ENCODE results near the gene PRKD3. TPM values are rescaled to one million over a fixed set of nuclear protein-coding genes. Genes with fewer than 3 reads are reported as not detected.

PRKD3 gene
- total and polyA plus RNA-seq, 2 donors (not counting 1 experiment from before 2014, with no cell fraction given): 28.9 to 82.2 TPM

- H3K36me3 ChIP-seq (replicated peaks in 1 of 2; ENCODE audit: control extremely low read depth in 1 of 2, control insufficient read depth in 1 of 2, extremely low read depth in 1 of 2, insufficient read depth in 2 of 2, low read length in 1 of 2): no peaks in the 10 kb centered on the region
Observed at GRCh38 chr2:37358466-37358865, 33.8 kb upstream of the PRKD3 start.

GRCh38 chr2:37357530-37357929 lies 32.9 kb upstream of the PRKD3 start:
- CTCF ChIA-PET: no interaction called here
- peaks cover 6% of the 10 kb centered on the region for H3K27me3 Mint-ChIP-seq
- Histone ChIP-seq H3K27ac (ENCODE audit: low read length in 2 of 2) (no peak overlapping the region), H4K20me1 (ENCODE audit: control insufficient read depth, insufficient read depth, low read length, poor library complexity, severe bottlenecking) (no peaks in the 10 kb centered on the region), H3K4me3 (ENCODE audit: control extremely low read depth in 1 of 5, extremely low read depth in 1 of 5, insufficient read depth in 1 of 5, low read depth in 2 of 5, low read length in 4 of 5) (no peak overlapping the region), H3K4me2 (replicated peaks; ENCODE audit: low read depth, low read length, poor library complexity, severe bottlenecking) (no peak overlapping the region), H3K79me2 (ENCODE audit: control insufficient read depth, insufficient read depth, low read length) (no peaks in the 10 kb centered on the region), H2AFZ (ENCODE audit: insufficient read depth, low read depth, low read length, poor library complexity, severe bottlenecking) (no peak overlapping the region), H3K27me3 (replicated peaks in 1 of 4; ENCODE audit: control extremely low read depth in 1 of 4, control insufficient read depth in 3 of 4, insufficient read depth in 4 of 4, low read length in 3 of 4) (peaks cover 0 to 3% (median 1%) of the 10 kb centered on the region in 4 experiments), H3K4me1 (ENCODE audit: control insufficient read depth in 2 of 2, insufficient read depth in 2 of 2, low read length in 2 of 2) (peaks cover 0 to 3% of the 10 kb centered on the region in 2 donors), H3K9ac (ENCODE audit: low read length) (no peak overlapping the region), H3K36me3 (replicated peaks in 1 of 2; ENCODE audit: control extremely low read depth in 1 of 2, control insufficient read depth in 1 of 2, extremely low read depth in 1 of 2, insufficient read depth in 2 of 2, low read length in 1 of 2) (no peaks in the 10 kb centered on the region), H3K9me3 (ENCODE audit: control extremely low read depth in 1 of 3, control insufficient read depth in 2 of 3, insufficient read depth in 1 of 3, low read length in 2 of 3) (no peaks in the 10 kb centered on the region)
- no peaks in the 10 kb centered on the region for H3K9me3 Mint-ChIP-seq (ENCODE audit: insufficient read depth)
- WGBS (ENCODE audit: insufficient coverage): no CpG with 5 or more reads among the region's 4 CpGs
- no peak overlapping the region for H3K4me3 Mint-ChIP-seq
- intact Hi-C loops (cut with micrococcal nuclease): no loop called here
- no peak for TF ChIP-seq EZH2 (IDR thresholded peaks at IDR 0.05; ENCODE audit: borderline replicate concordance, insufficient read depth, low read depth, low read length, poor library complexity, severe bottlenecking)
- DNase-seq: no peak
- POLR2A ChIA-PET: no interaction called here
- H3K4me1 Mint-ChIP-seq: peaks cover 4% of the 10 kb centered on the region
- H3K27ac Mint-ChIP-seq: no peak overlapping the region
- no peak for ATAC-seq (ENCODE audit: low read depth)

More at GRCh38 chr2:37358466-37358865, 33.8 kb upstream of the PRKD3 start:
- no peak overlapping the region for H3K4me2 ChIP-seq (replicated peaks; ENCODE audit: low read depth, low read length, poor library complexity, severe bottlenecking)
- no peaks in the 10 kb centered on the region for H3K79me2 ChIP-seq (ENCODE audit: control insufficient read depth, insufficient read depth, low read length)
- H3K4me1 ChIP-seq (ENCODE audit: control insufficient read depth in 2 of 2, insufficient read depth in 2 of 2, low read length in 2 of 2): peaks cover 0 to 3% of the 10 kb centered on the region in 2 donors
- no peak overlapping the region for H3K9ac ChIP-seq (ENCODE audit: low read length)
- no peak overlapping the region for H3K4me3 ChIP-seq (ENCODE audit: control extremely low read depth in 1 of 5, extremely low read depth in 1 of 5, insufficient read depth in 1 of 5, low read depth in 2 of 5, low read length in 4 of 5)
- Mint-ChIP-seq H3K4me3 (no peak overlapping the region), H3K9me3 (ENCODE audit: insufficient read depth) (no peaks in the 10 kb centered on the region), H3K4me1 (peaks cover 4% of the 10 kb centered on the region), H3K27me3 (peaks cover 6% of the 10 kb centered on the region), H3K27ac (no peak overlapping the region)
- peaks cover 0 to 3% (median 1%) of the 10 kb centered on the region in 4 experiments for H3K27me3 ChIP-seq (replicated peaks in 1 of 4; ENCODE audit: control extremely low read depth in 1 of 4, control insufficient read depth in 3 of 4, insufficient read depth in 4 of 4, low read length in 3 of 4)
- no peak overlapping the region for H2AFZ ChIP-seq (ENCODE audit: insufficient read depth, low read depth, low read length, poor library complexity, severe bottlenecking)
- DNase-seq: no peak
- ChIA-PET POLR2A (no interaction called here), CTCF (no interaction called here)
- 83% methylated on average over 1 of the region's 3 CpGs for WGBS (ENCODE audit: insufficient coverage)
- ATAC-seq (ENCODE audit: low read depth): no peak
- TF ChIP-seq EZH2 (IDR thresholded peaks at IDR 0.05; ENCODE audit: borderline replicate concordance, insufficient read depth, low read depth, low read length, poor library complexity, severe bottlenecking): no peak
- TF ChIP-seq CTCF (IDR thresholded peaks at IDR 0.05): no peak
- no peaks in the 10 kb centered on the region for H4K20me1 ChIP-seq (ENCODE audit: control insufficient read depth, insufficient read depth, low read length, poor library complexity, severe bottlenecking)
- no peaks in the 10 kb centered on the region for H3K9me3 ChIP-seq (ENCODE audit: control extremely low read depth in 1 of 3, control insufficient read depth in 2 of 3, insufficient read depth in 1 of 3, low read length in 2 of 3)
- no peak overlapping the region for H3K27ac ChIP-seq (ENCODE audit: low read length in 2 of 2)
- intact Hi-C loops (cut with micrococcal nuclease): no loop called here

All from B cell (primary cell).